GM19239 (cell line): ENCODE data around the gene DNMT3A.
A peak's percentile ranks its signal among the peaks of the same experiment; 100 is the strongest.

Experiments used
- DNase-seq: peaks from one replicate; pipeline ENCODE4 v3.0.0; 2011; ENCODE audit warnings: low spot score; ENCODE audit not compliant: insufficient read length
- FAIRE-seq: peaks from 2 replicates; lab custom pipeline; 2011; peaks lifted over from hg19 to GRCh38; lab: Jason Lieb, UNC

Gene DNMT3A

GRCh38 chr2:25373269-25373981 is 31.7 kb upstream of the DNMT3A start:
- FAIRE-seq (no peak), DNase-seq (no peak)

- FAIRE-seq (no peak), DNase-seq (no peak)
Observed at GRCh38 chr2:25372405-25373268, 30.9 kb upstream of the DNMT3A start.

GRCh38 chr2:25371253-25372241 is 29.8 kb upstream of the DNMT3A start:
- no peak for DNase-seq
- no peak for FAIRE-seq

- DNase-seq, result no peak
- FAIRE-seq, result no peak
Observed at GRCh38 chr2:25369876-25370275, 28.2 kb upstream of the DNMT3A start.

GRCh38 chr2:25369439-25369838 is 27.7 kb upstream of the DNMT3A start:
- FAIRE-seq, result no peak
- DNase-seq, result no peak

GRCh38 chr2:25368660-25369059 is 26.9 kb upstream of the DNMT3A start:
- DNase-seq, result no peak

GRCh38 chr2:25367296-25367695 is 25.6 kb upstream of the DNMT3A start:
- FAIRE-seq, result no peak
- DNase-seq, result no peak

More at GRCh38 chr2:25368660-25369059, 26.9 kb upstream of the DNMT3A start:
- FAIRE-seq, result no peak

- DNase-seq (no peak), FAIRE-seq (no peak)
Observed at GRCh38 chr2:25366629-25367028, 24.9 kb upstream of the DNMT3A start.

- FAIRE-seq (no peak), DNase-seq (no peak)
Observed at GRCh38 chr2:25365241-25365640, 23.5 kb upstream of the DNMT3A start.

- no peak for DNase-seq
- no peak for FAIRE-seq
Observed at GRCh38 chr2:25363733-25364132, 22.0 kb upstream of the DNMT3A start.

GRCh38 chr2:25362434-25363145 is 20.9 kb upstream of the DNMT3A start:
- DNase-seq (peak; percentile 80), FAIRE-seq (no peak)

GRCh38 chr2:25362049-25362433 is 20.3 kb upstream of the DNMT3A start:
- DNase-seq (peak; percentile 82), FAIRE-seq (peak; percentile 100)

GRCh38 chr2:25361261-25362048 is 19.7 kb upstream of the DNMT3A start:
- FAIRE-seq (no peak), DNase-seq (no peak)

GRCh38 chr2:25358836-25359235 is 17.1 kb upstream of the DNMT3A start:
- no peak for FAIRE-seq
- DNase-seq, result no peak

GRCh38 chr2:25358249-25358815 is 16.6 kb upstream of the DNMT3A start:
- FAIRE-seq (no peak), DNase-seq (no peak)

GRCh38 chr2:25356088-25356487 is 14.4 kb upstream of the DNMT3A start:
- no peak for DNase-seq
- no peak for FAIRE-seq

- no peak for FAIRE-seq
- no peak for DNase-seq
Observed at GRCh38 chr2:25355270-25355669, 13.5 kb upstream of the DNMT3A start.

- no peak for FAIRE-seq
- no peak for DNase-seq
Observed at GRCh38 chr2:25354116-25354515, 12.4 kb upstream of the DNMT3A start.

- no peak for FAIRE-seq
- no peak for DNase-seq
Observed at GRCh38 chr2:25349397-25349796, 7.7 kb upstream of the DNMT3A start.
